Activated CD4-positive, alpha-beta T cell treated with anti-CD3 and anti-CD28 coated beads, Interleukin-2, amount 50 U/mL, for 48 hours (primary cell): Measurements from ENCODE around the gene CCDC148.

Experiments
- DNase-seq, 2 experiments: peaks; one replicate each; pipeline ENCODE4 v3.0.0-alpha.2; 2020

CCDC148 gene

DNA sequence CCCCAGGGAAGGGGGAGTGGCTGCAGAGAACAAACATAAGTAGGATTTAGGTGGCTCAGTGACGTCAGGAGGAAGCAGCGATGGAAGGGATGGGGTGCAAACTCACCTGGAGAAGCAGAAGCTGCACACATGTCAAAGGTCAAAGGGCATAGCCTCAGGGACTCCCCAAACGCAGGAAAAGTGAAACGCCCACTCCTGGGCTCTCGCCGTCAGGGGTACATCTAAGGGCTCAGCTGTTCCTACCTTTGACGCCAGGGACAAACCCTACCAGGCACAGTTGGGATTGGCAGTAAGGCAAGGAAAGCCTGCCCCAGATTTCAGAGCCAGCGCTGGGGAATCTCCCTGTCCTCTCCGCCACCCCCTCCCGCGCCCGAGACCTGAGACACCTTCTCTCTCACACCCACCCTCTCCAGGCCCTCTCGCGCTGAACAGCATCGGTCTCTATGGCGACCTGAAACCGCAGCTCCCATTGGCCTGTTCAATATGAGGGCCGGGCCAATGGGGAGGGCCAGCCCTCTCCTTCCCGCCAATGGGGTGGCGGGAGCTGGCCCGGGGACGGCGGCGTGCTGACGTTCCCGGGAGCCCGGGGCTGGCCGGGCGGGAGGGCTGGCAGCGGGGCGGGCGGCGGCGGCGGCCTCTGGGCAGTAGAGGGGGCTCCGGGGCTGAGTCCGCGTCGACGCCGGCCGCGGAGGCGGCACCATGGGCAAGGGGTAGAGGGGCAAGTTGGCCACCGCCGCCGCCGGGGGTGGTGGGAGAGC, at the start of gene CCDC148, which contains the start of gene PKP4:
CCDC148 (minus strand) TSS at position 445 of the 758 bp plus-strand sequence; CDS start at position 131, 314 bp downstream.
PKP4 (plus strand) TSS at position 644 of the 758 bp plus-strand sequence. CDS start 76,233 bp downstream, outside the sequence.
- peak; percentile 88 to 90 for DNase-seq

DNA sequence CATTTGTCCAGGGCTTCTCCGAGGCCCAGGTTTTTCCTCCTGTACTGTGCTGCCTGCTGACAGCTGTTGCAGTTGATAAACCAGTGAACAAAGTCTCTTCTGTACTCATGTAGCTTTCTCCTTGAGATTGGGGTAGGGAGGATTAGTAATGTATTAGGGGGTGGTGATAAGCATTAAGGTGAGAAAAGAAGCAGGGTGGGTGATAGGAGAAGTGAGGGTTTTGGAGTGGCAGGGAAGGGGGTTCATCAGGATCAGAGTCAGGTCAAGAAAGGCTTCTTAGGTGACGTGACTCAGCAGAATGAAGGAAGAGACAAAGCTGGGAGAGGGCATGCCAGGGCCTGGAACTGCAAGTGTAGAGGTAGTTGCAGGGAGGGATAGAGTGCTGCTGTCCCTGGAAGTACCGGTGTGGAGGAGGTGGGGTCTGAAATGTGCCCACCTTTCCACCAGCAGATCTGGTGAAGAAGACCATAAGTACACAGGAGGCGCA, 48.9 kb upstream of the CCDC148 start:
- no peak for DNase-seq

DNA sequence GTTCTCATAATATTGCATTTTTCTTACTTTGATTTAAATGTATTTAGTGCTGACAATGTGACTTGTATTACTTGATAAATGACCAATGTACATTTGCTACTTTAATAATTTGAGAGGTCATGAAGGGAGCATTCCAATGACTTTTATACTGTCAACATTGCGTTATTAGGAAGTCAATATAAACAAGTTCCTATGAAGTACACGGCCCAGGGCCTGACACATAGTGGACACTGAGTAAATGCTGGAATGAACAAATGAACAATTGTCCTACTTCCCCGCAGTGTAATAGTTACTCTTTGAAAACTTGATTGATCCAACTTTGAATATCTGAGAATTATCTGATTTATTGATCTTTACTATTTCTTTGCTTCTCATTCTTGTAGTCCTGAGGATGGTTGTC, 47.5 kb upstream of the CCDC148 start:
- no peak for DNase-seq

DNA sequence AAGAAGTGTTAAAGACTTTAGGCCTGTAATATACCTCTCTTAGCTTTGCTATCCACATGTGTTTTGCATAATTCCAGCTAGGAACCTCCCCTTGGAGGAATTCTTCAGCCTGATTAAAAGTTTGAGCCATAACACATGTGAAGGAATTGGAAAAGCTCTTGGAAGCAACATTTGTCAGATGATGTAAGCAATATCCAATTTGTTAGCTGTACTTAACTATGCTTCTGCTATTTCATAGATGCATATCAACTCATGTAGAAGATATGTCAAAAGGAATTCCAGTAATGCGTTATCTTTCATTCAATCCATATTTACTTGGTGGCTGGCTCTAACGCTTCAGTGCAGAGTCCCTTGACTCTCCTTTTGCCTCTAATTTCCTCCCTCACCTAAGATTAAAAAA, 46.4 kb upstream of the CCDC148 start:
- no peak for DNase-seq

DNA sequence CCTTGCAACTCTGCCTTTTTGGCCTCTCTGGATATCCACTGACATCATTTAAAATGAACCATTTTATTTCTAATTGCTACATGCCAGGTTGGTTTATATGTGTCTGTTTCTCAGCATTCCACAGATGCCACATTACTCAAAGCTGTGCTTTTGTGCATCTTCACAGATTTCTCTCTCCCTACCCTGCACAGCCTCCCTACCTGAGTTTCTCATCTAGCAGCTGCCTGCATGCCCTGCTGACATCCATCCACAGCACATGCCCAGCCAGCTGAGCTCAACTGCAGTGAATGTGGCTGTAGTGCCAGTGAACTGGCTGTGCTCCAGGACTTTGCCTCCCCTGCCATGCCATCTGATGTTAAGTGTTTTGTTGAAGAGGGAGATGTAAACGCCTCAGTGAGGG, 44.7 kb upstream of the CCDC148 start:
- DNase-seq = no peak

DNA sequence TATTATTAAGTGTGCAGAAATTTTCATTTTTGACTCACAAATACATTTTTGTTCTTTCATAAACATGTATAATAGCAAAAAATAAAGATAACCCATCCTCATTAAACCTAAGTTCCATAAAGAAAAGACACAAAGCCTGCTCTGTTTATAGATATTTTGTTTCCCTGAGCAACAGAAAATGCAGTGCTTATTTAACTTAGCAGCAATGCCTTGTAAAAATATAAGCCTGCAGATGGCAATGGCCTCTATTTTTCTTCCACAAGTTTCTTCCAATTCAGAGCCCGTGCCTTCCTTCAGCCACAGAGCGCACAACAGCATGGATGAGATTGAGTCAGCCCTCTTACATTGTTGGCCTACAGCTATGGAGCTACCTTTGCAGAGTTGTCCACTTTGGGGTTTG, 43.8 kb upstream of the CCDC148 start:
- DNase-seq = no peak

DNA sequence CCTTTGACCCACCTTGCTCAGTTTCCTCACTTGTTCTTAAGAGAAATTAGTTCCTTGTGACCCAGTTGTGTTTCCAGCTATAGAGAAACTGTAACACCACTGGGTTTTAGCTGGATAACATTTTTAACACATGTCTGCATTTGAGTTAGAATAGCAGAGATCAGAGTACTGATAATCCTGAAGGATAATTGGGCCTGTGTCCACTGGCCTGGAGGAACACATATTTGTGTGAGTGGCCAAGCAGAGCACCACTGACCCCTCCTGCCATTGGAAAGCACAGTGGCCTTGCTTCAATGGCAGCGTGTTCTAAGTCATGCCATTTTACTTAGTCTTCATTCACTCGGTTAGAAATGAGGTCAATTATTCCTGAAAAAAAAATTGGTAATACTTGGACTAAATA, 42.8 kb upstream of the CCDC148 start:
- no peak for DNase-seq

DNA sequence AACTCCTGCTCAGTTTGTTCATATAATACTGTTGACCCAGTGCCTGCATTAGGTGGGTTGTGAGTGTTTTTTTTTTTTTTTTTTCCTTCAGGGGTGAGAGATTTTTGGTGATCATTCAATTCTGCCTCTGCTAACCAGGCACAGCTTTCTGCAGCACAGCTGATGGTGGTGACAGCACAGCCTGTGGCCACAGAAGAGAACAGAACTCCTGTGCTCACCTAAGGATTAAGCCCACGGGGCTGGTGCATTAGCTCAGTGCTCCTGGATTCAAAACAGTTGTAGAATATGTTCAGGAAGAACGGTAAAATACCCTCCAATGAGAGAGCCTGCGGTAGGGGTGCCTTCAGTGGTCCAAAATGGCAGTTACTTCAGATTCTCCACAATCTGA, 42.2 kb upstream of the CCDC148 start:
- no peak for DNase-seq

DNA sequence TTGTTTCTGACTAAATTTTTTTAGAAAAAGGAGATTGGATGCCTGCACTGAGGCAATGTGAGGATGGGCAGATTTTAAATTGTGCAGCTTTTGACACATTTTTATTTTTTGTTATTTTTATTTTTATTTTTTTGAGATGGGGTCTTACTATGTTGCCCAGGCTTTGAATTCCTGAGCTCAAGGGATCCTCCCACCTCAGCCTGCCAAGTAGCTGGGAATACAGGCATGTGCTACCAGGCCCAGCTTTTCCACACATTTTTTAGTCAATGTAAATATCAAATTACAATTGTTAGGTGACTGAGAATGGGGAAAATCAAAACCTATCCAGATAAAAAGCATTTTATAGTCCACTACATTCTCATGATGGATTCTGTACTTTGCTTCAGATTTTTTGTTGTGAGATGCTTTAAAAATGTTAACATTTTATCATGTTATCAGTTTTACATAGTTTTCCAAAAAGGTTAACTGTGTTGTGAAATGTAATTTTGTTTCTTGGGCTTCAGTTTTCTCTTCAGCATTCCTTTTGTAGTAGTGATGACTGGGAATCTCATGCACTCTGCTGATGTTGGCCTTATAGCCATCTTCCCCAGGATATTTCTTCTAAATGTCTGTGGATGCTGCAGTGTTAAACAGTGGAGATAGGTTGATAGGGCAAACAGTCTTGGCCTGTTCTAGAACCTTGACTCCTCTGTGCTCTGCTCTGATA, 41.6 kb upstream of the CCDC148 start:
- no peak for DNase-seq

DNA sequence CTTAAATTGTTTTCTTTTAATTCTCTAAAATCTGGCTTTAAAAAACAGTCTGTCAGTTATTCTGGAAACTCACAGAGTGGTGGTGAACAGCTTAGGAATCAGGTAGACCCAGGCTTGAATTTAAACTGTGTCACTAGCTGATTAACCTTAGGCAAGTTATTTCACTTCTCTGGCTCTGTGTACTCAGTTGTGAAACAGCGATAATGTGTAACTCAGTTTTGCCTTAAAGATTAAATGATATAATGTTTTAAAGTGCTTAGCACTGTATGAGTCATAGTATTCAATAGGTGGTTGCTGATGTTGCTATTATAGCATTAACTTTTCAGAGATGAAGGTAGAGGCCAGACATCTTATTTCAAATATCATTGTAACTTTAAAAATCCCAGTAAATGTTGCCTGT, 40.9 kb upstream of the CCDC148 start:
- DNase-seq = no peak

DNA sequence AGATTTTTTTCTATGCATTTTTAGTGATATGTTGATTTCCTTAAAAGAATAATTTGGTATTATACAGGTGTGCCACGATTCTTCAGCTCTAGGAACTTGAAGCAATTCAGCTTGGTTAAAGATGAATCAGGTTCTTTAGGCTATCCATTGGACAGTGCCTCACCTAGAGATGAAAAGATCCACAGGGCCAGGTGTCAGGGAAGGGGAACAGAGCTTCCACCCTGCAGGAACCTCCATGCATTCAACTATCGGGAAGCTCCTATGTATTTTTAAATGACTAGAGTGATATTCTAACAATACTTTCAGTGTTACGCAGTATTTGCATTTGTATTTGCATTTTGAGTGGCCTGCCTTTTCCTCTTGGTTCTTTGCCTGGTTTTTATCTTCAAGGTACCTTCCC, 40.4 kb upstream of the CCDC148 start:
- no peak for DNase-seq

DNA sequence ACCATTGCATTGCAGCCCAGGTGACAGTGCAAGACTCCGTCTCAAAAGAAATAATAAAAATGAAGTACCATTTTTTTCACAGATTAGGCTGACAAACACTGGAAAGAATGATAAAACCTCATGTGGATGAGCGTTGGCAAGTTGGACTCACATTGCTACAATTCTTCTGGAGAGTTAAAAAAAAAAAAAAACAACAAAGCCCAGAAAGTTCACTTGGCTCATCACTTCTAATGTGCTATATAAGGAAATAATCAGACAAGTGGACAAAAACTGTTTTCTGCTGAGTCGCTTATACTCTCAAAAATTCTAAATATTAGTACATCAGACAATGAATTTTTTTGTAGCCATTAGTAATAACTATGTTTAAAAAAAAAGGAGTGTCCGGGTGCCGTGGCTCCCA, 38.6 kb upstream of the CCDC148 start:
- no peak for DNase-seq

DNA sequence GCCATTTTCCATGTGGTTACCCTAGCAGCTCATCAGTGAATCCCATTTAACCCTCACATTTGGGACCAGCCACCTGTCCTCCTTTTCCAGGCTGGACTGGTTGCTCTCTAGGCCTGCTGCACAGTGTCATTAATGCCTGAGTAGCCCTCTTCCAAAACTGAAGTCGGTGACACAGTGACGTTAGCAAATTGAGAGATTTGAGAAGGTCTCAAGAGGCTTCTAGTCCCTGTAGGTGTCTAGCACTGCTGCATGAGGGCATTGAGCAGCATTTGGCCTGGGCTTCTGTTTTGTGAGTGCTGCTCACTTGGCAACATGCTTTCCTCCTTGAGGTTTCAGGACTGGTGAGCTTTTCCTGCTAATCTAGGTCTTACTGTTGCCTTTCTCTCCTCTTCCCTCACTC, 36.9 kb upstream of the CCDC148 start:
- DNase-seq = no peak

DNA sequence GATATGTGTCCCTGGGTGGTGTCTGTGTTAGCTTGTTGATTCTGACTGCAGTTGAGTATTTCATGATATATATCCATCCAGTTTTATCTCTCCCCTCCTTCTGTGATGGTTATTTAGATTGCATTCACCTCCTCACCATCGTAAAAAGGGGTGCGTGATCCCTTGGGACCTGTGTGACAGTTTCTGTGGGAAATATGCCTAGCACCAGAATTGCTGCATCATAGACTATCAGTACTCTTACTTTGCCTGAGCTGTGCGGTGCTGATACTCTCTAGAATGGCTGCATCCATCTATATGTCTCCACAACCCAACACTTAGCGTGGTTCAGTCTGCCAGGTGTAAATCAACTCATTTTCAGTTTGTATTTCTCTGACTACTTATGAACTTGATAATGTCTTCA, 34.5 kb upstream of the CCDC148 start:
- DNase-seq = no peak

DNA sequence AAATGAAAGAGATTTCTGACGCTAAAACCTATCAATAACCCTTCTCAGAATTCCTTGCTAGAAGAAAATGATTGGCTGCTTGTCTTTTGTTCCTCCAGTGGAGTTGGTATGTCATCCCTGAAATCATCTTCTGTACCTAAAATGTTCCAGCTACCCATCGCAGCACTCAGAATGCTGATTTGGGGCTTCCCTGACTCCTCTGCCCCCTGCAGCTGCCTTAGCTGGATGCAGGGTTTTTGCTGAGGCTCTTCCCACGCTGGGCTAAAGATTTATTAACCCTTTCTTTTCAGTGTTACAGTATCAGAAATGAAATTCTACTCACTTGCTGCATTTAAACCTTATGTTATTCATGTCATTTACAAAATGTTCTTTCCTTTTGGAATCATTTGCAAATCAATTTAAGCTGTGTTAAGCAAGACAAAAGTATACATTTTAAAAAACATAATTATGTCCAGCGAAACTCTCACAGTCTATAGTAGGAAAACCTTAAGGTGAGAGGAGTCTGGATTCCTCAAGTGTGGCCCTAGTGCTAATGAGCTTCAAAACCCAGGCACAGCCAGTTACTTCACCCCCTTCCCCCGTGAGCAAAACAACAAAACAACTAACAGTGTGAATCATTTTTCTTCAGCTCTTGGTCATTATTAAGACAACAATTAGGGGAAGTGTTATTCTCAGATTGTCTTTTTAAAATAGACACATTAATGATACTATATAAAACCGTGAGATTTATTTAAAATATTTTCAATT, 33.0 kb upstream of the CCDC148 start:
- no peak for DNase-seq

DNA sequence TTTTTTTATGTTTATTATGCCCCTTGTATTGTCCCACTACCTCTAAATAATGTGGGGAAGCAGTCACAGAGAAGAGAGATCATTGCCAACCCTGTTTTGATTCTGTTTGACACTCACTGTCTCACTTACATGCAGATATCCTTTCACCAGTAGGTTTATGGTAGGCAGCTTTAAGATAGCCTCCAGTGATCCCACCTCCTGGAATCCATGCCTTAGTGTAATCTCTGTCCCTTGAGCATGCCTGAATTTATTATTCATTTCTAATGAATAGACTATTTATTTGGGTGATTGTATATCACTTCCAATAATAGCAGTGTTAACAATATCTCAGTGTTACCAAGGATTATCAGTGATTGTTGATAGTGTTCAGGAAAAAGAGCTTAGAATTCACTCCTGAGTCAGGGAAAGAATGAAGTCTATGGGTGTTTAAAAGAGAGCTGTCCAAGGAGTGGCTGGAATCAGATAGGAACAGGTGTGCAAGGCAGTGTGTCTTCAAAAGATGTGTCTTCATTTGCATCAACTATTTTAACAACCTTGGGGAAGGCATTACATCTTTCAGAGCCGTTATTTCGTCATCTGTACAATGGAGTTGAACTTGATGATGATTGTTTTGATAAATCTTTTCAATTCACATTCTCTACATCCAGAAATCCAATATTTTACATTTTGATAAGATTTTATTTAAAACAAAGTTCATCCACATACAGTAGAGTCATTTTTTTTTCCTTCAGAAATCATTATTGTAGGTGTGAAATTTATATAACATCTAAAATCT, 32.1 kb upstream of the CCDC148 start:
- DNase-seq = no peak

DNA sequence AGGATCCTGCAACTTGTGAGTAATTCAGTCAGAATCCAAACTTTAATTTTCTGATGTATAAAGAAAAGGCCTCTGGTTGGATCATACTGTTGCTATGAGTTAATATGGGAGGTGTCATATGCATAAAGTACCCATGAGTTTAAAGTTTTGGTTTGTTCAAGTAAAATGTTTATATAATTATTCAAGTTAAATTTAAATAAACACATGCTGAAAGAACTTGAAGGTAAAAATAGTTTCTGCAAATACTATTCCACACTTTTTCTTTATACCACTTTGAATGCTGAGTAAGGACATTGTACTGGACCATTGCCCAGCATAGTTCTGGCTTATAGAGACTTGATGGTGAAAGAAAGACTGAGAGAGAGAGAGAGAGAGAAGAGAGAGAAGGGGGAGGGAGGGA, 30.9 kb upstream of the CCDC148 start:
- no peak for DNase-seq

DNA sequence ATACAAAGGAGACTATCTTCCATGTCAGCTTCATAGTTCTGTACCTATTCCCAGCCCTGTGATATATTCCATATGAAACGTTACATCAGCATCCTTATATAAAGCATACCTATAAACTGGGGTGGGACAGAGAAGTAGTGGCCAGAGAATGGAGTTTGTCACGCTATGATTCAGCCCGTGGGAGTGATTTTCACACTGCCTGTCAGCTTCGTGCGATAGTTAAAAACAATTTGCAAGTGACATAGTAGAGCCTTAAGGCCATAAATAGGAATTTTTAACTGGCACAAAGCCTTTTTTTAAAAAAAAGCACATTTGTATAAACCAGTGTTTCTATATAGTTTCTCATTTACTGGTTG, 30.4 kb upstream of the CCDC148 start:
- DNase-seq = no peak

DNA sequence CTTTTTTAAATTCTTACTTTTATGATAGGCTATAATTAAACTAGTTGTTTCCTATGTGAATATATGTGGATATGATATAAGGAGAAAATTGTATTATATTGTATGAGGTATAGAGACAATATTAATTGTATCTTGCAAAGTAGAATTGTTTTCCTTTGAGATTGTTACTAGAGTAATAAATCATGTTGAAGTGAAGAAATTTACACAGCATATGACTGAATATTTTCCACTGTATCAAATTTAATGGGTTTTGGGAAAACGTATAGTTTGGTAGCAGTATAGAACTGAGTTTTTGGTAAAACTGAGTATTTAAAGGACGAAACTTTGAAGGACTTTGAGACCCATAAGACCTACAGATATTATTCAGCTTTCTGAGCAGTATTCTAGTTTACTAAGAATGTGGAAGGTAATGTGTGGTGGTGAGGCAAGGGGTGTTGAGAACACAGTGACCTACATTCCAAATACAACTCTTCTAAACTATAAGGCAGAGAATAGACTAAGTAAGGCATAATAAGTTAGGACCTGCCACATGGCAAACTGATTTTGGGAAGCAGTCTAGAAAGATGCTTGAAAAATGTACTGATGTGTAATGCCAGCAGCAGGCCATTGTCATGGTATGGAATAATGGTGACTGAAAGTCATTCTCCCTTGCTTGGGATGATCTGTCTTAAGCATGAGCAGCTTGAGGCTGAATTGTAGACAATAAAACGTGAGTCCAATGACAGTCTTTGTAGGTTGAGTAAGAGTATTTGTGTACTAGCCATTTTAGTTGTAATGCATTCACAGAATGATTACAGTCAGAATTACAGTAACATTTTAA, 29.8 kb upstream of the CCDC148 start:
- DNase-seq = no peak

DNA sequence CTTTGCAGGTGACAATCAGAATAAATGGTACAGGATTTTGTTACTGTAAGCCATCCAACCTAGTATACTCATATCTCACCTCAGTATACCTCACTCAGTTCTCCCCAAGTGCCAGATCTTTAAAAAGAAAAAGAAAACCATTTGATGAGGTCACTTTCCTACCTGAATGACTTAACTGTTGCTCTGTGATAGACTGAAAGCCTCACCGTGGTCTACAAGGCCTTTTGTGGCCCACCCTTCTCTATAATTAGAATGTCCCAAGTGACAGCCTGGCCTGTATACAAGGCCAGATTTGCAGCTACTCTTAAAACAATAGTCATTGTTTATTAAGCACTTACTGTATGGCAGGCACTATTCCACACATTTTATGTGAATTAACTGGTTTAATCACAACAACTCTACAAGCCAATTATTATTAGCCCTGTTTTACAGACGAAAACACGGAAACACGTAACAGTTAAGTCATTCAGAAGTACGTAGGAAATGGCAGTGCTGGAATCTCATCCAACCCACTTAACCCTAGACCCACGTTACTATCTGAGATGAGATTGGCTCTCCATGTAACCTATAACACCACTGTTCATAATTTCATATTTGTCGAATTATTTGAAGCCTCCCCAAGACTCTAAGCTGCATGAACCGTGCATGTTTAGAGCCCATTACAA, 28.5 kb upstream of the CCDC148 start:
- no peak for DNase-seq

DNA sequence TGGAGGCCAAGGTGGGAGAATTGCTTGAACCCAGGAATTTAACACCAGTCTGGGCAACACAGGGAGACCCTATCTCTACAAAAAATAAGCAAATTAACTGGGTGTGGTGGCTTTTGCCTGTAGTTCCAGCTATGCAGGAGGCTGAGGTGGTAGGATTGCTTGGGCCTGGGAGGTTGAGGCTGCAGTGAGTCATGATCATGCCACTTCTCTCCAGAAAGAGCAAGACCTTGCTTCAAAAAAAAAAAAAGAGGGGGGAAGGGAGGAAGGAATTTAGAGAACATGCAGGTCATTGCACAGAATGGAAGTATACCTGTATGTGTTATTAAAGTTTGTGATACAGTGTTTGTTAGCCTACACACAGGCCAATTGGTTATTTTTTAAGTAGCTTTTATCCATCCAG, 26.0 kb upstream of the CCDC148 start:
- no peak for DNase-seq
